ENCODE data around the gene FGF5. TPM values are rescaled to one million over a fixed set of nuclear protein-coding genes. Genes with fewer than 3 reads are reported as not detected.

Gene FGF5
- total RNA-seq, 1 experiment from 2014 or later: not detected

- Histone ChIP-seq H3K9ac (ENCODE audit: extremely low read depth, insufficient read length, low read length) (no peak overlapping the region), H3K4me1 (ENCODE audit: insufficient read depth, low read length) (peaks cover 2% of the 10 kb centered on the region; the same call in 1 of the 2 replicates), H3K9me3 (ENCODE audit: control insufficient read depth, low read depth, low read length) (no peaks in the 10 kb centered on the region), H3K79me1 (ENCODE audit: insufficient read depth, low read depth, low read length, poor library complexity, severe bottlenecking) (no peaks in the 10 kb centered on the region), H2BK5ac (ENCODE audit: insufficient read length, low read length) (no peak overlapping the region), H3T11ph (ENCODE audit: low read length) (no peak overlapping the region), H2BK15ac (ENCODE audit: low read depth, low read length) (no peak overlapping the region), H2AK5ac (ENCODE audit: insufficient read length, low read length) (no peak overlapping the region), H3K23ac (ENCODE audit: insufficient read length, low read depth, low read length) (no peak overlapping the region), H3K14ac (ENCODE audit: insufficient read depth, low read length) (no peak overlapping the region), H2BK120ac (ENCODE audit: low read depth, low read length, poor library complexity, severe bottlenecking) (no peak overlapping the region), H3K4me2 (ENCODE audit: insufficient read depth, insufficient read length, low read length) (no peak overlapping the region), H4K20me1 (ENCODE audit: control insufficient read depth, insufficient read depth, insufficient read length) (no peaks in the 10 kb centered on the region), H3K27me3 (ENCODE audit: insufficient read depth, low read length) (no peaks in the 10 kb centered on the region), H2AFZ (ENCODE audit: low read length) (no peak overlapping the region), H3K18ac (ENCODE audit: insufficient read length, low read depth, low read length) (no peak overlapping the region), H3K23me2 (ENCODE audit: insufficient read length, low read depth, low read length, poor library complexity, severe bottlenecking) (no peaks in the 10 kb centered on the region), H3K56ac (ENCODE audit: insufficient read length, low read depth, low read length) (no peak overlapping the region), H4K5ac (ENCODE audit: insufficient read length, low read depth, low read length) (no peak overlapping the region), H2BK12ac (ENCODE audit: insufficient read length, low read depth, low read length) (no peak overlapping the region), H4K8ac (replicated peaks; ENCODE audit: insufficient read length, low read depth, low read length) (no peak overlapping the region), H3K79me2 (ENCODE audit: insufficient read depth, low read length) (no peaks in the 10 kb centered on the region), H3K27ac (ENCODE audit: insufficient read length, low read depth, low read length) (no peak overlapping the region), H3K4ac (ENCODE audit: low read depth, low read length) (no peak overlapping the region), H2BK20ac (ENCODE audit: low read depth, low read length, poor library complexity, severe bottlenecking) (no peak overlapping the region), H4K91ac (ENCODE audit: insufficient read length, low read depth, low read length) (no peak overlapping the region)
- Mint-ChIP-seq H3K4me3 (no peak overlapping the region), H3K9me3 (no peaks in the 10 kb centered on the region), H3K27ac (no peak overlapping the region), H3K4me1 (peaks cover 29 to 31% of the 10 kb centered on the region in 2 experiments), H3K36me3 (ENCODE audit: insufficient read depth in 1 of 3, low read depth in 3 of 3) (no peaks in the 10 kb centered on the region), H3K27me3 (ENCODE audit: low read depth) (no peaks in the 10 kb centered on the region; the same call in none of the 2 replicates)
- no peak for TF ChIP-seq CTCF (conservative IDR thresholded peaks at IDR 0.05)
- WGBS (ENCODE audit: extremely low coverage, insufficient read length, low lambda C conversion rate): no CpG with 5 or more reads among the region's 5 CpGs
- DNase-seq: no peak
Observed at GRCh38 chr4:80309294-80310004, 43.0 kb downstream of the FGF5 start.
